GM19328 (cell line): ENCODE results near the gene GFI1.

Experiments used
- ATAC-seq: cut with Tn5 transposase; IDR thresholded peaks from one replicate; pipeline ENCODE4 v1.9.1; 2021; ENCODE audit warnings: mild to moderate bottlenecking, moderate library complexity; ENCODE audit not compliant: unreplicated experiment

GFI1 gene

GRCh38 chr1:92488832-92489231 is 2.1 kb upstream of the GFI1 start:
- ATAC-seq = no peak

GRCh38 chr1:92488416-92488815 is 1.7 kb upstream of the GFI1 start:
- no peak for ATAC-seq

DNA sequence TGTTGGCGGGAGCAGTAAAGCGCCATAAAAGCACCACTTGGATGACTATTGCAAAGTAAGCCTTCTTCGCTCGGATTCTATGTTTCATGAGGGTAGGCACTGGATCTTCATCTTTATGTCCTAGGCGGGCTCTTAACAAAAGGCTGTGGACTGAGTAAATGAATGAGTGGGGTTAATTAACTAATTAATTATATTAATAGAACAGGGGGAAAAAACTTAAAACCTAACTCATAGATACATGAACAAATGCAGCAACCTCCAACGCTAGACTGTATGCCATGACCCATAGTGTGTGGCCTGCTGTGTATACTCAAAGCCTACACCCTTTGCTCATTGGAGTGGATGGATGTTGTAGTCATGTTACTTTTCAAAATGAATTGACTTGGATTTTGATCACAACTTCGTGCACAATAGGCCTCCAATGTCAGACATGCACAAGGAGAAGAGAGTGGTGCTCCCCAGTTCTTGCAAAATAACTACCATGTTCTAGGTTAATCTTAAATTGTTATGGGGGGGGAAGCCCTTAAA is 417 bp upstream of the GFI1 start:
- no peak for ATAC-seq

- peak; percentile 50 for ATAC-seq
These were observed 1.1 kb downstream of the GFI1 start for GRCh38 chr1:92485381-92486250.

- ATAC-seq = no peak
These were observed 2.0 kb downstream of the GFI1 start for GRCh38 chr1:92484472-92485380.

GRCh38 chr1:92483610-92484471 is 2.9 kb downstream of the GFI1 start:
- no peak for ATAC-seq

DNA sequence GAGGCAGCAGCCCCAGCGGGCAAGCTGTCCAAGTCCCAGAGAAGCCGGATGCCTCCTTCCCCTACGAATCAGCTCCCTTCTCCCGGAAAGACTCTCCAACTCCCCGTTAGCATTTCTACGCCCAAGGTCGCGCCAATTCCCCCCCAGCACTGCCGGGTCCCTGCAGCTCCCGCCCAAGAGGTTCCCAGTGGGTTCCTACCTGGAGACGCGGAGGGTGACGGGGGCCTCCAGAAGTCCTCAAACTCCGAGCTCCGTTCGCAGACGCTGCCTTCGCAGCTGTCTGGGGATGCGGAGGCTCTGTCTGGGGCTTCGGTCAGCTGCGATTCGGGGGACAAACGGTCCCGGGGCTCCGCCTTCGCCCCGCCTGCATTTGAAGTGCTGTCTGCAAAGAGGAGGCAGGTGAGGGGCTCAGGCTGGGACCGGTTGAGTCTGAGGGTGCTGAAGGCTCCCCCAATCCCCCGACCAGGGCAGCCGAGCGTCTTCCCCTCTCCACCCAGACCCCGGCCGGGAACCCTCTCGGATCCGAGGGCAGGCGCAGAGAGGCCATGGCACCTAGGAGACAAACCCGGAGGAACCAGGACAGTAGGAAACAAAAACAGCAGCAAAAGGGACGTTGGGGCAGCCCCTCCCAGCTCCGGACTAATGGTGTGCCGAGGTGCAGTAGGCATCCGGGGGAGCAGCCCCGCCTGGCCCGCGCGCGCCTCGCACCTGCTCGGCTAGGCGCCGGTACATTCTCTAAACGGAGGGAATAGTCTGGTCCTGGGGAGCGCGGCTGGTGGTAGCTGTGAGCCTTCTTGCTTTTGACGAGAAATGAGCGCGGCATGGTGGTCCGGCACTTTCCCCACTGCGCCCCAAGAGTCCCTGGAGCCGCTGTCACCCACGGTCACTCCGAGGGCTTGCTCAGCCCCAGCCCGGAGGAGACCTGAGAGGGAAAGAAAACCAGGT is 3.8 kb downstream of the GFI1 start:
- ATAC-seq = no peak

GRCh38 chr1:92481971-92482664 is 4.6 kb downstream of the GFI1 start:
- no peak for ATAC-seq

GRCh38 chr1:92481599-92481925 is 5.2 kb downstream of the GFI1 start:
- no peak for ATAC-seq

DNA sequence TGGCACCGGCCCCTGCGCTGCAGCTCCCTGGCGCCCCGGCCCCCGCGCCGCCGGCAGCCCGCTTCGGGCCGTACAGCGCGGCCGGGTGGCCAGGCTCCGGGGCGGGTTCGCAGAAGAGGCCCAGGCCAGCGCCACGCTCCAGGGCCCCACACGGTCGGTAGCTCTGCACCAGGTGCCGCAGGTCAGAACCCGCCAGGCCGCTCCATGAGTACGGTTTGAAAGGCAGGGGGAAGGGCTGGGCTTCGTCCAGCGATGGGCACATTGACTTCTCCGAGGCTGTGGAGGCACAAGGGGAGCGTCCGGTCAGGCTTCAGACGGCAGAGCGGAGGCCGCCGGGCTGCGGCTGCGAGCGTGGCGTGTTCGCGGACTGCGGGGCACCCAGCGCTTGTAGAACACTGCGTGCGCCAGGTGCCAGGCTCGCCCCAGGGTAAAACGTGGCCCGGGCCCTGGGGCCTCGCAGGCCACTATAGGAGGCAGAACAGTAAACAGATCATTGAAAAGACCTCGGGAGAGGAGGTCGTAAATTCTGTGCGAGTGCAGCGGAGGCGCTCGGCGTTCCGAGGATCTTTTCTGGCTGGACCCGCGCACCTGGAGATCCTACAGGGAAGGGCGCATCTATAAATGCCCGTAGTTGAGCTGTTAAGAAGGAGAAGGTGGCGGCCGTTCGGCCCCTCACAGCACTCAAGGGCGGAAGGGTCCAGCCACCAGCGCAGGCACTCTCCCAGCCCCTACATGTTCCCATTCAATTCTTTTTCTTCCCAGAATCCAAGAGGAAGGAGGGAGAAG is 5.7 kb downstream of the GFI1 start:
- no peak for ATAC-seq

DNA sequence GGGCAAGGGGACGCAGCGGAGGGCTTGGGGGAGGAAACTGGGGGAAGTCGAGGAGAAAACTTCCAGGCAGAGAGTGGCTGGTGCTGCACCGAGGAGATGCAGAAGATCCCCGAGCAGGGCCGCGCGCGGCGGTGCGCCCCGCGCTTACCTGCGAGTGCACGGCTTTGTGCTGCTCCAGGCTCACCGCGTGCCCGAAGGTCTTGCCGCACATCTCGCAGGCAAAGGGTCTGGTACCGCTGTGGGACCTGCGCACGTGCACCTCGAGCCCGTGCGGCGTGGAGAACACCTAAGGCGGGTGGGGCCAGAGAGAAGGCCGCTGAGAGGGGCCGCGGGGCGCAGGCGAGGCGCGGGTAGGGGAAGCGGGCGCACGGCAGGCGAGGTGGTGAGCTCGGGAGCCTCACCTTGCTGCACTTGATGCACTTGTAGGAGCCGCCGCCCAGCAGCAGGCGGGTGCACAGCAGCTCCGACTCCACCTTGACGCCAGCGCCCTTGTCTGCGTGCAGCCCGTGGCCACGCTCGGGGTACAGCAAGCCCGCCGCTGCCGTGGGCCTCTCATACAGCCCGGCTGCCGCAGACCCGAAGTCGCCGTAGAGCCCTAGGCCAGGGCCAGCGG is 6.4 kb downstream of the GFI1 start:
- ATAC-seq = no peak

DNA sequence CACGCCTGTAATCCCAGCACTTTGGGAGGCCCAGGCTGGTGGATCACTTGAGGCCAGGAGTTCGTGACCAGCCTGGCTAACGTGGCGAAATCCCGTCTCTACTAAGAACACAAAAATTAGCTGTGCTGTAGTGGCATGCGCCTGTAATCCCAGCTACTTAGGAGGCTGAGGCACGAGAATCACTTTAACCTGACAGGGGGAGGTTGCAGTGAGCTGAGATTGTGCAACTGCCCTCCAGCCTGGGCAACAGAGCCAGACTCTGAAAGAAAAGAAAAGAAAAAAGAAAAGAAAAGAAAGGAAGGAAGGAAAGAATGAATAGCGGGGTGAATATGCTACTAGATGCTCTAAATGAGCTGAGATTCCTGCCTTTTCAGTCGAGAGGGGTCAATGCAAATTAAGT is 7.1 kb downstream of the GFI1 start:
- no peak for ATAC-seq

DNA sequence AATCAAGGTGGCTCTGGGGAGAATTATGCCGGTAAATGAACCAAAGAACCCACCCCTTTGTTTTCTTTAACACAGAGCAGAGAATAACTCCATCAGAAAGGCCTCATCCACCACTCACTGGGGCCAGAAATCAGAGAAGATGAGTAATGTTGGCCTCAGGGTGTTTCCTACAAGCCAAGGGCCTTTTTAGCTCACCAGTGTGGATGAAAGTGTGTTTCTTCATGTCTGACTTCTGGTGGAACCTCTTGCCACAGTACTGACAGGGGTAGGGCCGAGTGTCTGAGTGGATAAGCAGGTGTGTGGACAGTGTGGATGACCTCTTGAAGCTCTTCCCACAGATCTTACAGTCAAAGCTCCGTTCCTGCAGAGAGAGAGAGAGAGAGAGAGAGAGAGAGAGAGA is 8.3 kb downstream of the GFI1 start:
- no peak for ATAC-seq

- no peak for ATAC-seq
These were observed 10.6 kb downstream of the GFI1 start for GRCh38 chr1:92476071-92476631.

DNA sequence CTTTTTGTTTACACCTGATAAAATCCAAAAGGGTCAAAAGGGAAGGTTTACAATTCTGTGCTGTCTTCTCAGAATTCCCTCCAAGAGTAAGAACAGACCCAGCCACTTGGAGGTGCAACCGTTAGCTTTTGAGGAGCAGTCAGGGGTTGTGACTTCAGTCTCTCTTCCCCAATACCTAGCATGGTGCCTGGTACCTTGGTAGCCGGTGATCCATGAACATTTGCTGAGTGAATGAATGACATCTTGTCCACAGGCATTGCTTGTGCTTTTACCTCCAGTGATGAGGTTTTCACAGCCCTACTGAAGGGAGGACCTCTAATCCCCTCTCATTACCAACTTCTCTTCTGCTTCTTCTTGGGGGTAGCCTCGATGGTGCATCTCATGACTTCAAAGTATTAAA is 11.7 kb downstream of the GFI1 start:
- ATAC-seq = no peak

- ATAC-seq = peak; percentile 65
These were observed 12.8 kb downstream of the GFI1 start for GRCh38 chr1:92473781-92474495.

DNA sequence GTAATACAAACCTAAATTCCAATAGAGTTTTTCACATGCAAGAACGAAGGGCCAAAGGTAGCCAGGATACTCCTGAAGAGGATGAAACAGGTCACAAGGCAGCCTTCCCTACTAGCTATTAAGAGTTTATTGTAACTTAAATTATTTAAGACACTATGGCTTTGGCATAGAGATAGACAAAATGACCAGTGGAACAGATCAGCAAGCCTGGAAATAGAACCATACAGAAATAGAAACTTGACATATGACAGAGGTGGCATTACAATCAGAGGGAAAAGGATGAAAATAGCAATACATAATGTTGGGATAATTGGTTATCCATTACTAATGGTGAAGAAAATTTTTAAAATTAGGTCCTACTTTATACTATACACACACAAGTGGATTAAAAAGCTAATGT is 16.5 kb downstream of the GFI1 start:
- ATAC-seq = no peak
